NT2/D1 (cell line): Measurements from ENCODE around the gene SMCP.

Source experiments
- YY1 ChIP-seq: IDR thresholded peaks from 2 replicates; pipeline ENCODE4 v1.6.1; 2011; ENCODE audit not compliant: insufficient read length, insufficient read depth
- ZNF274 ChIP-seq: IDR thresholded peaks from 2 replicates; pipeline ENCODE4 v1.6.1; 2011; ENCODE audit warnings: mild to moderate bottlenecking, low read depth, low read length

- no peak for TF ChIP-seq ZNF274
- no peak for TF ChIP-seq YY1
These were observed 1.3 kb upstream of the SMCP start for GRCh38 chr1:152876827-152877226.
